Astrocyte (in vitro differentiated cells and primary cell): ENCODE data around the gene UBE3C. TPM values are rescaled to one million over a fixed set of nuclear protein-coding genes. Genes with fewer than 3 reads are reported as not detected.
"Not testable (repeated sequence)": the region's sequence is repeated elsewhere in the genome, so short reads cannot be mapped to it uniquely, and the experiment has no call there.

Experiments
- DNase-seq: peaks from one replicate; pipeline ENCODE4 v3.0.0-alpha.2; 2010; ENCODE audit warnings: low read depth
- FAIRE-seq: peaks from 2 replicates; lab custom pipeline; 2011; peaks lifted over from hg19 to GRCh38; lab: Jason Lieb, UNC
- H2AFZ ChIP-seq: 2 replicates; pipeline ENCODE4 v1.6.0; 2012; ENCODE audit warnings: low read depth, low read length, inconsistent platforms
- H3K27ac ChIP-seq: 2 replicates; pipeline ENCODE4 v1.5.1; 2011; ENCODE audit warnings: low read depth, low read length, inconsistent platforms
- H3K27me3 ChIP-seq: 2 replicates; pipeline ENCODE4 v1.6.0; 2011; ENCODE audit warnings: low read length, inconsistent platforms; ENCODE audit not compliant: insufficient read depth
- H3K36me3 ChIP-seq: 2 replicates; pipeline ENCODE4 v1.5.1; 2011; ENCODE audit warnings: low read length, inconsistent platforms; ENCODE audit not compliant: insufficient read depth
- H3K4me1 ChIP-seq: 2 replicates; pipeline ENCODE4 v1.5.1; 2011; ENCODE audit warnings: low read length, inconsistent platforms; ENCODE audit not compliant: insufficient read depth
- H3K4me2 ChIP-seq: 2 replicates; pipeline ENCODE4 v1.6.0; 2012; ENCODE audit warnings: low read length, inconsistent platforms
- H3K4me3 ChIP-seq: 2 replicates; pipeline ENCODE4 v1.5.1; 2011; ENCODE audit warnings: low read depth, mild to moderate bottlenecking, low read length, inconsistent platforms; ENCODE audit not compliant: insufficient read depth
- H3K79me2 ChIP-seq: 2 replicates; pipeline ENCODE4 v1.6.0; 2012; ENCODE audit warnings: mild to moderate bottlenecking, low read length, inconsistent platforms; ENCODE audit not compliant: insufficient read depth
- H3K9ac ChIP-seq: 2 replicates; pipeline ENCODE4 v1.6.0; 2012; ENCODE audit warnings: mild to moderate bottlenecking, low read length, inconsistent platforms
- H3K9me3 ChIP-seq: 2 replicates; pipeline ENCODE4 v1.5.1; 2012; ENCODE audit warnings: low read depth, mild to moderate bottlenecking, low read length, inconsistent platforms; ENCODE audit not compliant: insufficient read depth
- H4K20me1 ChIP-seq: 2 replicates; pipeline ENCODE4 v1.6.0; 2012; ENCODE audit warnings: low read length, inconsistent platforms; ENCODE audit not compliant: insufficient read depth
- H3K27ac Mint-ChIP-seq: one replicate; pipeline ENCODE4 v1.8.0; 2021; ENCODE audit warnings: mild to moderate bottlenecking, mixed read lengths; ENCODE audit not compliant: unreplicated experiment
- H3K27me3 Mint-ChIP-seq: one replicate; pipeline ENCODE4 v1.8.0; 2021; ENCODE audit warnings: low read depth, mixed read lengths; ENCODE audit not compliant: unreplicated experiment
- H3K36me3 Mint-ChIP-seq: one replicate; pipeline ENCODE4 v1.8.0; 2021; ENCODE audit warnings: low read depth, mixed read lengths; ENCODE audit not compliant: unreplicated experiment
- H3K4me1 Mint-ChIP-seq: one replicate; pipeline ENCODE4 v1.8.0; 2021; ENCODE audit warnings: low read depth, mixed read lengths; ENCODE audit not compliant: unreplicated experiment
- H3K4me3 Mint-ChIP-seq: one replicate; pipeline ENCODE4 v1.8.0; 2021; ENCODE audit warnings: mild to moderate bottlenecking, moderate library complexity, mixed read lengths; ENCODE audit not compliant: unreplicated experiment
- H3K9me3 Mint-ChIP-seq: one replicate; pipeline ENCODE4 v1.8.0; 2021; ENCODE audit warnings: mild to moderate bottlenecking, mixed read lengths; ENCODE audit not compliant: unreplicated experiment
- EZH2 ChIP-seq: IDR thresholded peaks from 2 replicates; pipeline ENCODE4 v1.6.1; 2012; ENCODE audit warnings: mild to moderate bottlenecking, low read length, inconsistent platforms; ENCODE audit not compliant: insufficient read depth
- total RNA-seq: library from RNA; stranded (reverse); gene quantifications from 2 replicates; pipeline ENCODE4 v1.2.1, GENCODE V29; 2021
- TF ChIP-seq, protein P1 (sequence below): IDR thresholded peaks from 2 replicates; pipeline ENCODE4 v1.5.1; 2011; ENCODE audit warnings: low read depth, mild to moderate bottlenecking, inconsistent platforms, low read length, moderate library complexity; ENCODE audit not compliant: insufficient read depth

The UBE3C gene
- total RNA-seq, 1 donor from 2014 or later: 76.9 TPM

DNA sequence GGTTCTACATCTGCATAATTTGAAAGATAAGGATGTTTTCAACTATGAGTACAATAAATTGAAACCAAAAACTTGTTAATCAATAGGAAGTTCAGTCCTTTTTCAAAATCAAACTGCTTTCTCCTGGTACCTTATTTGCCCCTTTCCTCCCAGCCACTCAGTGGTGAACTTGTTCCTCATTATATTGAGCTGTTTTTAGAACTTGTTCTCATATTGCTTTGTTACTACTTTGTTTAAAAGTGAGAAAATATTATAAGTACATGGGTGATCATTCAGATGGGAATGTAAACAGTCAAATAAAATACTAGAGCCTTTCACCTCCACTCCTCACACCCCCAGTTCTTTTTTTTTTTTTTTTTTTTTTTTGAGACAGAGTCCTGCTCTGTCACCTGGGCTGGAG is 17.2 kb downstream of the UBE3C start:
- Histone ChIP-seq H2AFZ (no peak overlapping the region), H3K9me3 (no peaks in the 10 kb centered on the region), H3K9ac (no peak overlapping the region), H3K79me2 (peaks cover 99% of the 10 kb centered on the region), H3K4me3 (no peak overlapping the region), H3K4me1 (peaks cover 13% of the 10 kb centered on the region), H3K27ac (no peak overlapping the region), H3K4me2 (no peak overlapping the region), H3K27me3 (no peaks in the 10 kb centered on the region), H4K20me1 (peaks cover 98% of the 10 kb centered on the region), H3K36me3 (no peaks in the 10 kb centered on the region)
- Mint-ChIP-seq H3K27ac (no peak overlapping the region), H3K27me3 (no peaks in the 10 kb centered on the region), H3K9me3 (no peaks in the 10 kb centered on the region), H3K4me1 (peaks cover 20% of the 10 kb centered on the region), H3K4me3 (no peak overlapping the region), H3K36me3 (peaks cover 2% of the 10 kb centered on the region)
- FAIRE-seq (no peak), DNase-seq (no peak)
- TF ChIP-seq, protein P1, sequence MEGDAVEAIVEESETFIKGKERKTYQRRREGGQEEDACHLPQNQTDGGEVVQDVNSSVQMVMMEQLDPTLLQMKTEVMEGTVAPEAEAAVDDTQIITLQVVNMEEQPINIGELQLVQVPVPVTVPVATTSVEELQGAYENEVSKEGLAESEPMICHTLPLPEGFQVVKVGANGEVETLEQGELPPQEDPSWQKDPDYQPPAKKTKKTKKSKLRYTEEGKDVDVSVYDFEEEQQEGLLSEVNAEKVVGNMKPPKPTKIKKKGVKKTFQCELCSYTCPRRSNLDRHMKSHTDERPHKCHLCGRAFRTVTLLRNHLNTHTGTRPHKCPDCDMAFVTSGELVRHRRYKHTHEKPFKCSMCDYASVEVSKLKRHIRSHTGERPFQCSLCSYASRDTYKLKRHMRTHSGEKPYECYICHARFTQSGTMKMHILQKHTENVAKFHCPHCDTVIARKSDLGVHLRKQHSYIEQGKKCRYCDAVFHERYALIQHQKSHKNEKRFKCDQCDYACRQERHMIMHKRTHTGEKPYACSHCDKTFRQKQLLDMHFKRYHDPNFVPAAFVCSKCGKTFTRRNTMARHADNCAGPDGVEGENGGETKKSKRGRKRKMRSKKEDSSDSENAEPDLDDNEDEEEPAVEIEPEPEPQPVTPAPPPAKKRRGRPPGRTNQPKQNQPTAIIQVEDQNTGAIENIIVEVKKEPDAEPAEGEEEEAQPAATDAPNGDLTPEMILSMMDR: no peak
- TF ChIP-seq EZH2: no peak

DNA sequence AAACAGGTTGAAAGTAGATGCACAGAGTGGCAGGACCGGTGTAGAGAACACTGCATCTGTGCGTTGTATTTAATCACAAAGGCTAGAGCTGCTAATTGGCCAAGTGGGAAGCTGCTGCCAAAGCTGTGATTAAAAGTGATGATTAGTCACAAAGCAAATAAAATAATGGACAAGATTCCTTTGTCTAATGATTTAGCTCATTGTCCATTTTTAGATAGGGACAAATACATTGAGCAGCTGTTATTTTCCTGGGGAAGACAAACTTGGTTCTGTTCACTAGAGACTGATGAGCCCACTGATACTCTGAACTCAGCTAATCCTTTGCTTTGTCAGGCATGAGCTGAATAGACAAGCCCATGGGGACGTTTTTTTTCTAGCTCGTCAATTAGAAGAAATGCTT is 19.7 kb downstream of the UBE3C start:
- Histone ChIP-seq H3K79me2 (peaks cover 98% of the 10 kb centered on the region), H3K27ac (peak overlapping the region; percentile 37), H3K9ac (peak overlapping the region; percentile 5), H3K4me3 (no peak overlapping the region), H3K9me3 (no peaks in the 10 kb centered on the region), H3K36me3 (no peaks in the 10 kb centered on the region), H4K20me1 (peaks cover 92% of the 10 kb centered on the region), H3K4me1 (peaks cover 7% of the 10 kb centered on the region), H3K4me2 (peak overlapping the region; percentile 57), H3K27me3 (no peaks in the 10 kb centered on the region), H2AFZ (no peak overlapping the region)
- H3K4me1 Mint-ChIP-seq: peaks cover 9% of the 10 kb centered on the region
- FAIRE-seq (no peak), DNase-seq (peak; percentile 42)
- no peaks in the 10 kb centered on the region for H3K9me3 Mint-ChIP-seq
- no peaks in the 10 kb centered on the region for H3K27me3 Mint-ChIP-seq
- H3K4me3 Mint-ChIP-seq: no peak overlapping the region
- TF ChIP-seq, protein P1: no peak
- TF ChIP-seq EZH2: no peak
- no peaks in the 10 kb centered on the region for H3K36me3 Mint-ChIP-seq
- H3K27ac Mint-ChIP-seq: no peak overlapping the region

DNA sequence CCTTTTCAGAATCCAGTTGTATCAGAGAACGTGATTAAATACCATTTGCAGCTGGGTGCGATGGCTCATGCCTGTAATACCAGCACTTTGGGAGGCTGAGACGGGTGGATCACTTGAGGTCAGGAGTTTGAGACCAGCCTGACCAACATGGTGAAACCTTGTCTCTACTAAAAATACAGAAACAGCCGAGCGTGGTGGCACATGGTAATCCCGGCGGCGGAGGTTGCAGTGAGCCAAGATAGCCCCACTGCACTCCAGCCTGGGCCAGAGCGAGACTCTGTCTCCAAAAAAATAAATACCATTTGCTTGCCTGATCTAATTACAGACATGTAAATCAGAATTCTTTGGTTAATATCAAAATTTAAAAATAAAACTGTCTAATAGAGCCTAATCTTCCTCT is 20.8 kb downstream of the UBE3C start:
- not testable (repeated sequence) for H3K4me1 ChIP-seq, H3K9ac ChIP-seq, H3K9me3 Mint-ChIP-seq, DNase-seq, H3K27ac ChIP-seq, H3K4me1 Mint-ChIP-seq, H3K9me3 ChIP-seq, H3K4me3 Mint-ChIP-seq, H3K36me3 ChIP-seq, H3K27me3 ChIP-seq, H3K4me3 ChIP-seq, H2AFZ ChIP-seq, H3K36me3 Mint-ChIP-seq, H3K27me3 Mint-ChIP-seq, H3K27ac Mint-ChIP-seq, H3K4me2 ChIP-seq, FAIRE-seq
- H3K79me2 ChIP-seq: peaks cover 98% of the 10 kb centered on the region
- peaks cover 89% of the 10 kb centered on the region for H4K20me1 ChIP-seq
